HG02610 (cell line): Measurements from ENCODE around the gene DHDH.
"Not testable (repeated sequence)": the region's sequence is repeated elsewhere in the genome, so short reads cannot be mapped to it uniquely, and the experiment has no call there.

ENCODE experiments used
- ATAC-seq: cut with Tn5 transposase; IDR thresholded peaks from one replicate; pipeline ENCODE4 v1.9.1; 2021; ENCODE audit warnings: mild to moderate bottlenecking, moderate library complexity; ENCODE audit not compliant: unreplicated experiment

DHDH gene

DNA sequence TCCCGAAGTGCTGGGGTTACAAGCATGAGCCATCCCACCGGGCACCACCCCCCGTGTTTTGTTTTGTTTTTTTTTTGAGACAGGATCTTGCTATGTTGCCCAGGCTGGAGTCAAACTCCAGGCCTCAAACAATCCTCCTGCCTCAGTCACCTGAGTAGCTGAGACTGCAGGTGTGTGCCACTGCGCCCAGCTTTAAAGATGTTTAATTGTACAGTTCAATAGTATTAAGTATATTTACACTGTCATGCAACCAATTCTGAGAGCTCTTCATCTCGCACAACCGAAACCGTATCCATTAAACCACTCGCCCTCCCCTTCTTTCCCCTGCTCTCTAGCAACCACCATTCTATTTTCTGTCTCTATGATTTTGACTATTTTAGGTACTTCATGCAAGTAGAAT is 17.7 kb upstream of the DHDH start:
- ATAC-seq, result no peak

DNA sequence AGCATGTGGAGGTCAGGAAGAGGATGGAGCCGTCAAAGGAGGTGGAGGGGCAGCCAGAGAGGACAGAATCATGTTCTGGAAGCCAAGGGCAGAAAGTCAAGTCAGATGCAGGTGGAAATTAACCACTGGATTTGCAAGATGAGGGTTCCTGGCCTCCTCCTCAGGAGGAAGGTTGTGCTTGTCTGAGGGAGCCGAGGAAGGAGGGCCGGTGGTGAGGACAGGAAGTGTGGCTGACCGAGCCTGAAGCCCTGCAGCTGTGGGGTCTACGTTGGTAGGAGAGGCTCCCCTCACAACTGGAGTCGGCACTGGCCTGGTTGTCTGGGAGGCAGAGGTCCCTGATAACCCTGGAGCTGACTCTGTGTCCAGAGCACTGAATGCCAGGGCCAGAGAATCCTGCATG is 15.4 kb upstream of the DHDH start:
- no peak for ATAC-seq

DNA sequence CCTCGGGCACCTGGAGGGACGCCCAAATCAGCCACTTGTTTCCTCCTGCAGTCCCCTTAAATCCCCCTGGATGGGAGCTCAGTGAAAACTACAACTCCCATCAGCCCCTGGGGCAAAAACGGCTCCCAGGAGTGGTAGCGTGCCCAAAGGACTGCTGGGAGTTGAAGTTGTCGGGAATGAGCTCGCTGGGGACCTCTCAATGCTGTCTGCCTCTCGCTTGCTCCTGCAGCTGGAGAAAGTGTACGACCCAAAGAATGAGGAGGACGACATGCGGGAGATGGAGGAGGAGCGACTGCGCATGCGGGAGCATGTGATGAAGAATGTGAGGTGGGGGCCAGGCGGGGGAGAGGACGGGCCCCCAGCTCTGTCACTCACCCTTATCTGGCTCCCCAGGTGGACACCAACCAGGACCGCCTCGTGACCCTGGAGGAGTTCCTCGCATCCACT is 14.7 kb upstream of the DHDH start:
- no peak for ATAC-seq

DNA sequence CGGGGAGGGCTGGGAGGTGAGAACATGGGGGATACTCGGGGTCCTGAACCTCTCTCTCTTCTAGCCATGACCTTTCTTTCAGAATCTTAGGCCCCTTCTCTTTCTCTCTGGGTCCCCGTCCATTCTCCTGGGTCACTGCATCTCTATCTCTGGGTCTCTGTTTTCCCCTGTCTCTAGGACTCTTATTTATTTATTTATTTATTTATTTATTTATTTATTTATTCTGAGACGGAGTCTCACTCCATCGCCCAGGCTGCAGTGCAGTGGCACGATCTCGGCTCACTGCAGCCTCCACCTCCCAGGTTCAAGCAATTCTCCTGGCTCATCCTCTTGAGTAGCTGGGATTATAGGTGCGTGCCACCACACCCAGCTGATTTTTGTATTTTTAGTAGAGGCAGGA is 14.2 kb upstream of the DHDH start:
- not testable (repeated sequence) for ATAC-seq

DNA sequence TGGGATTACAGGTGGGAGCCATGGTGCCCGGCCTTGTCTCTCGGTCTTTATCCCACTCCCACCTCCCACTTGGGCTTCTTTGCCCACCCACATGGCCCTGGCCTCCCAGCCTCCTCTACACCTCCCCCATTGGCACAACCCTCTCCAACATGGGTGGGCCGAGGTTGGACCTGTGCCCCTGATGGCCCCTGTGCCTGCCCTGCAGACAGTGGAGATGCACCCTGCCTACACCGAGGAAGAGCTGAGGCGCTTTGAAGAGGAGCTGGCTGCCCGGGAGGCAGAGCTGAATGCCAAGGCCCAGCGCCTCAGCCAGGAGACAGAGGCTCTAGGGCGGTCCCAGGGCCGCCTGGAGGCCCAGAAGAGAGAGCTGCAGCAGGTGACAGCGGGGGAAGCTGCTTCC is 12.6 kb upstream of the DHDH start:
- ATAC-seq, result no peak

DNA sequence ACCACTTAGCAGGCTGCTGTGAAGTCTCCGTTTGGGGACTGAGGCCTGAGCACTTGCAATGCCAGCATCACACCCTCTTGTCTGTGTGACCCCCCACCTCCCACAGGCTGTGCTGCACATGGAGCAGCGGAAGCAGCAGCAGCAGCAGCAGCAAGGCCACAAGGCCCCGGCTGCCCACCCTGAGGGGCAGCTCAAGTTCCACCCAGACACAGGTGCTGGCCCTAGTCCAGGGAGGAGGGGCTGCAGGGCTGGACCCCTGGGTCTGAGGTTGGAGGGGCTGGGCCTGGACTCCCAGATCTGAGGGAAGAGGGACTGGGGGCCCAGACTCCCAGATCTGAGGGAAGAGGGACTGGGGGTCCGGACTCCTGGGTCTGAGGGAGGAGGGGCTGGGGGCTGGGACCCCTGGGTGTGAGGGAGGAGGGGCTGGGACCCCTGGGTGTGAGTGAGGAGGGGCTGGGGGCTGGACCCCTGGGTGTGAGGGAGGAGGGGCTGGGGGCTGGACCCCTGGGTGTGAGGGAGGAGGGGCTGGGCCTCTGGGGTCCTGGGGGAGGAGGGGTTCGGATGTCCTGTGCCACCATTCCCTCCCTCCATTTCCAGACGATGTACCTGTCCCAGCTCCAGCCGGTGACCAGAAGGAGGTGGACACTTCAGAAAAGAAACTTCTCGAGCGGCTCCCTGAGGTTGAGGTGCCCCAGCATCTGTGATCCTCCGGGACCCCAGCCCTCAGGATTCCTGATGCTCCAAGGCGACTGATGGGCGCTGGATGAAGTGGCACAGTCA is 11.6 kb upstream of the DHDH start:
- no peak for ATAC-seq

DNA sequence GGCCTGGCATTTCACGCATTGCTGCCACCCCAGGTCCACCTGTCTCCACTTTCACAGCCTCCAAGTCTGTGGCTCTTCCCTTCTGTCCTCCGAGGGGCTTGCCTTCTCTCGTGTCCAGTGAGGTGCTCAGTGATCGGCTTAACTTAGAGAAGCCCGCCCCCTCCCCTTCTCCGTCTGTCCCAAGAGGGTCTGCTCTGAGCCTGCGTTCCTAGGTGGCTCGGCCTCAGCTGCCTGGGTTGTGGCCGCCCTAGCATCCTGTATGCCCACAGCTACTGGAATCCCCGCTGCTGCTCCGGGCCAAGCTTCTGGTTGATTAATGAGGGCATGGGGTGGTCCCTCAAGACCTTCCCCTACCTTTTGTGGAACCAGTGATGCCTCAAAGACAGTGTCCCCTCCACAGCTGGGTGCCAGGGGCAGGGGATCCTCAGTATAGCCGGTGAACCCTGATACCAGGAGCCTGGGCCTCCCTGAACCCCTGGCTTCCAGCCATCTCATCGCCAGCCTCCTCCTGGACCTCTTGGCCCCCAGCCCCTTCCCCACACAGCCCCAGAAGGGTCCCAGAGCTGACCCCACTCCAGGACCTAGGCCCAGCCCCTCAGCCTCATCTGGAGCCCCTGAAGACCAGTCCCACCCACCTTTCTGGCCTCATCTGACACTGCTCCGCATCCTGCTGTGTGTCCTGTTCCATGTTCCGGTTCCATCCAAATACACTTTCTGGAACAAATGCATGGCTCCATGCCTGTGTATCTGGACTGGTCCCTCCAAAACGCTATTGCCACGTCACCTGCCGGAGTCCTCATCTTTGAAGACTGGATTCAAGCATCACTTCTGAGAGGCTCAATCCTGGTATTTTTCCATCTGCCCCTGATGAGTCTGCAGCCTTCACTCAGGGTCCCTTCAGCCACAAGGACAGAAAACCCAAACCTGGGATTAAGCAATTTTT is 10.7 kb upstream of the DHDH start:
- no peak for ATAC-seq

DNA sequence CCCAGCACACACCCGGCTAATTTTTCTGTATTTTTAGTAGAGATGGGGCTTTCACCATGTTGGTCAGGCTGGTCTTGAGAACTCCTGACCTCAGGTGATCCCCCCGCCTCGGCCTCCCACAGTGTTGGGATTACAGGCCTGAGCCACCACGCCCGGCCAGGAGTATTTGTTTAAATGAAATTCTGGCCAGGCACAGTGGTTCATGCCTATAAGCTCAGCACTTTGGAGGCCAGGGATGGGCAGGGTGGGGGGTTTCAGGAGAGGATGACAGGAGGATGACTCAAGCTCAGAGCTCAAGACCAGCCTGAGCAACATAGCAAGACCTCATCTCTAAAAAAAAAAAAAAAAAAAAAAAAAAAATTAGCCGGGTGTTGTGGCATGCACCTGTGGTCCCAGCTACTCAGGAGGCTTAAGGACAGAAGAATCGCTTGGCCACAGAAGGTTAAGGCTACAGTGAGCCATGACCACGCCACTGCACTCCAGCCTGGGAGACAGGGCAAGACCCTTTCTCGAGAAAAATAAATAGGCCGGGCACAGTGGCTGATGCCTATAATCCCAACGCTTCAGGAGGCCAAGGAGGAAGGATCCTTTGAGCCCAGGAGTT is 8.2 kb upstream of the DHDH start:
- no peak for ATAC-seq

DNA sequence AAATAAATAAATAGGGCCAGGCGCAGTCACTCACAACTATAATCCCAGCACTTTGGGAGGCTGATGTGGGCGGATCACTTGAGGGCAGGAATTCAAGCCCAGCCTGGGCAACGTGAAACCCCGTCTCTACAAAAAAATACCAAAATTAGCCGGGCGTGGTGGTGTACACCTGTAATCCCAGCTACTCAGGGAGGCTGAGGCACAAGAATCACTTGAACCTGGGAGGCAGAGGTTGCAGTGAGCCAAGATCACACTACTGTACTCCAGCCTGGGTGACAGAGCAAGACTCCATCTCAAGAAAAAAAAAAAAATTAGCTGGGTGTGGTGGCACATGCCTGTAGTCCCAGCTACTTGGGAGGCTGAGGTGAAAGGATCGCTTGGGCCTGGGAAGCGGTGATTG is 7.6 kb upstream of the DHDH start:
- ATAC-seq, result not testable (repeated sequence)

DNA sequence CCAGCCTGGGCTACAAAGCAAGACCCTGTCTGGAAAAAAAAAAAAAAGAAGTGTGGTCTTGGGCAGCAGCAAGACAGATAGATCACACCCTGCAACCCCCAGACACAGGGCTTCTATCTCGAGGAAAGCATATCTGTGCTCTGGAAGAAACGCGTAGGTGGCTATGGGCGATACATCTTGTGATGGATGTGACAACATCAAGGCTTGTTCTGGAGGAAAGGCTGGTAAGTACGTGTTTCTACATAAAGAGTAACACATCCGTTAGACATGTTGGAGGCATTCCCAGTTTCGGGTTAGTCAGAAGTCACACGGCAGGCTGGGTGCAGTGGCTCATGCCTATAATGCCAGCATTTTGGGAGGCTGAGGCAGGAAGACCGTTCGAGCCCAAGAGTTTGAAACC is 6.6 kb upstream of the DHDH start:
- no peak for ATAC-seq

DNA sequence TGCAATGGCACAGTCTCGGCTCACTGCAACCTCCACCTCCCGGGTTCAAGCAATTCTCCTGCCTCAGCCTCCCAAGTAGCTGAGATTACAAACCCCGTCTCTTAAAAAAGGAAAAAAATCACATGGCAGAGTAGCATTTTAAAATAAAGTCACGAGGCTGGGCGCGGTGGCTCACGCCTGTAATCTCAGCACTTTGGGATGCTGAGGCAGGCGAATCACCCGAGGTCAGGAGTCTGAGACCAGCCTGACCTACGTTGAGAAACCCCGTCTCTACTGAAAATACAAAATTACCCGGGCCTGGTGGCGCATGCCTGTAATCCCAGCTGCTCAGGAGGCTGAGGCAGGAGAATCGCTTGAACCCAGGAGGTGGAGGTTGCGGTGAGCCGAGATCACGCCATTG is 5.8 kb upstream of the DHDH start:
- ATAC-seq, result not testable (repeated sequence)

DNA sequence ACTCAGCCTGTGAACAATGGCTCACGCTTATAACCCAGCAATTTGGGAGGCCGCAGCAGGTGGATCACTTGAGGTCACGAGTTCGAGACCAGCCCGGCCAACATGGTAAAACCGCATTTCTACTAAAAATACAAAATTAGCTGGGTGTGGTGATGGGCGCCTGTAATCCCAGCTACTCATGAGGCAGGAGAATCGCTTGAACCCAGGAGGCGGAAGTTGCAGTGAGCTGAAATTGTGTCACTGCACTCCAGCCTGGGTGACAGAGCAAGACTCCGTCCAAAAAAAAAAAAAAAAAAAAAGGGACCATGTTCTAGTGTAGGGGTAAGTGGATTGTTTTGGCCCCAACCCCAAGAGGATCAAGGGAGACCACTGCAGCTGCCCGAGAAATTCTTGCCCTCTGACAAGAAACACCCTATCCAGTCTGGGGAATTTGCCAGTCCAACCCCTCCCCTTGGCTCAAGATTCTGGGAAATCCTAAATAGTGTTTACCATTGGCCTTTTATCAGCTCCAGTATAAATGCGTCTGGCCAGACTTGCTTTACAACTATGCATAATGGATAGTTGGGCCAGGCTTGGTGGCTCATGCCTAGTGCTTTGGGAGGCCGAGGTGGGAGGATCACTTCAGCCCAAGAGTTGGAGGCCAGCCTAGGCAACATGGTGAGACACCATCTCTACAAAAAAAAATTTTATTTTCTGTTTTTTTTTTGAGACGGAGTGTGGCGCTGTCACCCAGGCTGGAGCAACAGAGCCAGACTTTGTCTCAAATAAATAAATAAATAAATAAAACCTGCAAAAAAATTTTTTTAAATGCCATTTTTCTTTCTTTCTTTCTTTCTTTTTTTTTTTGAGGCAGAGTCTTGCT is 5.1 kb upstream of the DHDH start:
- ATAC-seq, result no peak

DNA sequence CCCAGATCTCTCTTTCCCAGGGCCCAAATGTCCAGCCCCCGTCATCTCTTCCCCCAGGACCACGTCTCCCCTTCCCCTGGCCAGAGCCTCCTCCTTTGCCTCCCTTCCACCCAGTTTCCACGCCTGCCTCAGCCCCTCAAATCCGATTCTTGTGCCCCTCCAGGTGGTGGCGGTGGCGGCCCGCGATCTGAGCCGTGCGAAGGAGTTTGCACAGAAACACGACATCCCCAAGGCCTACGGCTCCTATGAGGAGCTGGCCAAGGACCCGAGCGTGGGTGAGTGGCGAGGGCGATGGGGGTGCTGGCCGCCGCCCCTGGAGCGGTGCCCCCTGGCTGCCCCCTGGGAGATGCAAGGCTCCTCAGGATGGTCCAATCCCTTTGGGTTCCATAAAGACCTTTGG is 1.3 kb downstream of the DHDH start:
- no peak for ATAC-seq

DNA sequence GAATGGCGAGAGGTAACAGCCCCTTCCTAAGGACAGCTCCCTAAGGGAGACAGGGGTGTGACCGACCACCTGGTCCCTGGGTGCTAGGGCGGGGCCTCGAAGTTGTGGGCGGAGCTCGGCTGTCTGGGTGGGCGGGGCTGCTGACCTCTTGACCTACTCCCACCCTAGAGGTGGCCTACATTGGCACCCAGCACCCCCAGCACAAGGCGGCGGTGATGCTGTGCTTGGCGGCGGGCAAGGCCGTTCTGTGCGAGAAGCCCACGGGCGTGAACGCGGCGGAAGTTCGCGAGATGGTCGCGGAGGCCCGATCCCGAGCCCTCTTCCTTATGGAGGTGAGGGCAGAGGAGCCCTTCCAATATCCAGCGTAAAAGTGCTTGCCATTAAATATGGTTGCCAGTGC is 2.4 kb downstream of the DHDH start:
- ATAC-seq, result no peak

DNA sequence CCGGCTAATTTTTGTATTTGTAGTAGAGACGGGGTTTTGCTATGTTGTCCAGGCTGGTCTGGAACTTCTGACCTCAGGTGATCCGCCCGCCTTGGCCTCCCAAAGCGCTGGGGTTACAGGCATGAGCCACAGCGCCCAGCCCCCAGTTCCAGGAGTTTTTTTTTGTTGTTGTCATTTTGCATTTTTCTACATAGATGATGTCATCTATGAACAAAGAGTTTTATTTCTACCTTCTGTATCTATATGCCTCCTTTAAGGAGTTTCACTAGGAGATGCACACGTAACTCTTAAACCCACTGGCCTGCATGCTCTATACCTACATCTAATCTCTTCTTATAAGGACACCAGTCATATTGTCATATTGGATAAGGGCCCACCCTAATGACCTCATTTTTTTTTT is 4.8 kb downstream of the DHDH start:
- no peak for ATAC-seq

DNA sequence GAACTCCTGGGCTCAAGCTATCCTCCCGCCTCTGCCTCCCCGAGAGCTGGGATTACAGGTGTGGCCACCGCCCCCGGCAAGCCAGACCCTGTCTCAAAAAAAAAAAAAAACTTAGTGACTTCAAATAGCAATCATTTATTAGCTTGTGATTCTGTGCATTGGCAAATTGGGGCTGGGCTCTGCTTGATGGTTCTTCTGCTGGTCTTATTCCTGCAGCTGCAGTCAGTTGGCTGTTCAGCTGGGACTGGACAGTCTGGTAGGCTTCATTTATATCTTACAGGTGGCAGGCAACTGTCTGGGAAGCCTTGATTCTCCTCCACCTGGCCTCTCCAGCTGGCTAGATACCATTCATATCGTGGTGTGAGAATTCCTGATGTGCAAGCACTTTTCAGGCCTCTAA is 7.4 kb downstream of the DHDH start:
- no peak for ATAC-seq

DNA sequence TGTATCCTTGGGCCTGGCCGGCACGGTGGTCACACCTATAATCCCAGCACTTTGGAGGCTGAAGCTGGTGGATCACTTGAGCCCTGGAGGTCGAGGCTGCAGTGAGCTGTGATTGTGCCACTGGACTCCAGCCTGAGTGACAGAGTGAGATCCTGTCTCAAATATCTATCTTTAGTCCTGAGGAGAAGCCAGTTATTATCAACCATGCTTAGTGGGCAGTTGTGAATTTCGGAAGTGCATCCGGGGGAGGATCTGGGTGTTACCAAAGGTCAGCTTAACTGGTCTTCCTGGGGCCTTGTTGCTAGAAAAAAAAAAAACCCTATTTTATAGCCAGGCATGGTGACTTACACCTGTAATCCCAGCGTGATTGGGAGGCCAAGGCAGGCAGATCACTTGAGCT is 9.6 kb downstream of the DHDH start:
- no peak for ATAC-seq

DNA sequence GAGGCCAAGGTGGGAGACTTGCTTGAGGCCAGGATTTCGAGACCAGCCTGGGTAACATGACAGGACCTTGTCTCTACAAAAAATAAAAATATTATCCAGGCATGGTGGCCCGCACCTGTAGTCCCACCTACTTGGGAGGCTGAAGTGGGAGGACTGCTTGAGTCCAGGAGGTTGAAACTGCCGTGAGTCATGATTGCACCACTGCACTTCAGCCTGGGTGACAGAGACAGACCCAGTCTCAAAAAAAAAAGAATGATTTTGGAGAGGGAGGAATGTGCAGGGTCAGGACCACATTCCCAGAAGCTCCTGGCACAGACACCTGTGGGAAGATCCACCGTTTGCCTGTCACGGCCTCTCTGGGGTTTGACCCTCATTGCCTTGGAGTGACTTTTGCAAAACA is 11.9 kb downstream of the DHDH start:
- no peak for ATAC-seq

DNA sequence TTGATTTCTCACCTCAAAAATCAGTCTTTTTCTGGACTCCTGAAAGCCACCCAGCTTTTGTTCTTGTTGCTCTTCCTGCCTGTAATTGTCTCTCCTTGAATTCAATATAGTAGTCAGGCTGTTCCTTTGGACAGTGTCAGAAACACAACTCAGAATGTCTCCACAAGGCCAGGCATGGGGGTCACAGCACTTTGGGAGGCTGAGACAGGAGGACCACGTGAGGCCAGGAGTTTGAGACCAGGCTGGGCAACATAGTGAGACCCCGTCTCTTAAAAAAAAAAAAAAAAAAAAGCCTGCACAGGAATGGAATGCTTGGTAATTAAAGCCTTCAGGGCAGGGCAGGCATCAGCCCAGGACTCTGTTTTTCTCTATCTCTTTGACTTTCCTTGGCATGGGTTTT is 12.3 kb downstream of the DHDH start:
- ATAC-seq, result no peak

DNA sequence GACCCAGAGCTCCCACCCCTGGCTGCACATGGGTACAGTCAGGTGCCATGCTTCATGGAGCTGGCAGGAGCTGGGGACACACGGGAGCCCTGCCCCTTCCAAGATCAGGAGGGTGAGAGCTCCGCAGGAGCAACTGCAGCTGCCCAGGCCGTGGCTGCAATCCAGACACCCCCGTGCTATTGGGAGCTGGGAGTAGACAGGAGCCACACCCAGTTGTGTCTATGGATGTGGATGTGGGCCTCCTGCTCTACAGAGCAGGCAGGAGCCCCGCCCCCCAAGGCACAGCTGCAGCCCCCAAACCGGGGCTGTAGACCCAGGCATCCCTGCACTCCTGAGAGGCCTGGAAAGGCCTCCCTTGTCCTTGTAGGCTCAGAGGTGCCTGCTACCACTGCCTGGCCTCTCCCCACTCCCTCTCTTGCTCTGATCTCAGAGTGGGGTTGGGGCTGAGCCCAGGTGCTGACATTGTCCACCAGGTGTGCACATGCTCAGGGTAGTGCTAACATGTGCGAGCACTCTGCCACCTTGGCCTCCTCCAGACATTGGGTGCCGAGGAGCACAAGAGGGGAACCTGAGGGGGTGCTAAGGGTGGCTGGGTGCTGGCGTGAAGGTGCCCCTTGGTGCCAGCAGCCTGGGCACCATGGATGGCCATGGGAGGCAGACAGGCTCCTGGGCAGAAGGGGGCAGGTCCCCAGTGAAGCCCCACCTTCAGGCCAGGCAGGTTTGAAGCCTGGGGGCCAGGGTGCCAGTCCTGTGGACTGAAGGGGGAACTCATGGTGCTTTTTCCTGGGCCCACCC is 13.2 kb downstream of the DHDH start:
- ATAC-seq, result no peak
